HEK293 (cell line): ENCODE data around the gene PARD3B.

ENCODE experiments used
- CTCF ChIA-PET: fragments of 350-600 bp; formaldehyde crosslinking; extraction: SDS; loops from one replicate; lab custom pipeline; 2021; ENCODE audit warnings: antibody characterized with exemption; lab: Yijun Ruan, JAX
- POLR2A ChIA-PET: fragments of 300-600 bp; formaldehyde crosslinking; extraction: SDS; loops from one replicate; lab custom pipeline; 2020; ENCODE audit warnings: antibody characterized with exemption, inconsistent platforms; lab: Yijun Ruan, JAX
- H3K27ac ChIP-seq: fragments of 200-500 bp; sonication (Bioruptor generic); 2 replicates; pipeline ENCODE4 v1.5.1; 2014; ENCODE audit warnings: low read depth, low read length, control low read depth, inconsistent platforms; ENCODE audit errors: extremely low read depth
- H3K36me3 ChIP-seq, 2 experiments: fragments of 200-500 bp in 1 of 2; sonication (Bioruptor generic) in 1 of 2; 1 replicate in 1 of 2; 2 replicates in 1 of 2; pipeline ENCODE4 v1.5.1; 2014 to 2017; ENCODE audit warnings: inconsistent platforms in 2 of 2, low read length in 2 of 2; ENCODE audit not compliant: control insufficient read depth in 2 of 2, insufficient read depth in 1 of 2
- H3K4me1 ChIP-seq: fragments of 200-500 bp; sonication (Bioruptor generic); 2 replicates; pipeline ENCODE4 v1.5.1; 2014; ENCODE audit warnings: mild to moderate bottlenecking, low read length, inconsistent platforms; ENCODE audit not compliant: control insufficient read depth, insufficient read depth
- H3K4me3 ChIP-seq: 2 replicates; pipeline ENCODE4 v1.5.1; 2011; ENCODE audit warnings: low read depth, mild to moderate bottlenecking, control low read depth, low read length, moderate library complexity
- H3K9me3 ChIP-seq: fragments of 200-500 bp; sonication (Bioruptor generic); 2 replicates; pipeline ENCODE4 v1.5.1; 2014; ENCODE audit warnings: low read depth, low read length, inconsistent platforms; ENCODE audit not compliant: control insufficient read depth, insufficient read depth
- GLIS2 ChIP-seq: fragments of 450-650 bp; formaldehyde crosslinking; IDR thresholded peaks from 2 replicates; pipeline ENCODE4 v1.5.1; 2016; ENCODE audit warnings: missing biosample characterization, missing genetic modification characterization
- KLF7 ChIP-seq: fragments of 450-650 bp; formaldehyde crosslinking; IDR thresholded peaks from 2 replicates; pipeline ENCODE4 v1.5.1; 2016; ENCODE audit warnings: missing biosample characterization, missing genetic modification characterization, borderline replicate concordance
- KLF9 ChIP-seq: fragments of 450-650 bp; formaldehyde crosslinking; IDR thresholded peaks from 2 replicates; pipeline ENCODE4 v1.5.1; 2016; ENCODE audit warnings: missing biosample characterization, missing genetic modification characterization, low read depth
- REPIN1 ChIP-seq: fragments of 450-650 bp; formaldehyde crosslinking; IDR thresholded peaks from 2 replicates; pipeline ENCODE4 v1.5.1; 2017; ENCODE audit warnings: missing biosample characterization, missing genetic modification characterization, low read depth
- ZBTB1 ChIP-seq: fragments of 450-650 bp; formaldehyde crosslinking; IDR thresholded peaks from 2 replicates; pipeline ENCODE4 v1.5.1; 2016; ENCODE audit warnings: missing biosample characterization, missing genetic modification characterization
- ZNF10 ChIP-seq: fragments of 450-650 bp; formaldehyde crosslinking; IDR thresholded peaks from 2 replicates; pipeline ENCODE4 v1.5.1; 2017; ENCODE audit warnings: missing biosample characterization, missing genetic modification characterization
- ZNF138 ChIP-seq: fragments of 450-650 bp; formaldehyde crosslinking; IDR thresholded peaks from 2 replicates; pipeline ENCODE4 v1.5.1; 2016; ENCODE audit warnings: missing biosample characterization, missing genetic modification characterization, borderline replicate concordance
- ZNF157 ChIP-seq: fragments of 450-650 bp; formaldehyde crosslinking; IDR thresholded peaks from 2 replicates; pipeline ENCODE4 v1.5.1; 2016; ENCODE audit warnings: missing biosample characterization, missing genetic modification characterization
- ZNF184 ChIP-seq: fragments of 450-650 bp; IDR thresholded peaks from 2 replicates; pipeline ENCODE4 v1.5.1; 2018; ENCODE audit warnings: missing biosample characterization, mild to moderate bottlenecking, missing genetic modification characterization
- ZNF202 ChIP-seq: fragments of 450-650 bp; formaldehyde crosslinking; IDR thresholded peaks from 2 replicates; pipeline ENCODE4 v1.5.1; 2016; ENCODE audit warnings: missing biosample characterization, missing genetic modification characterization, borderline replicate concordance
- ZNF426 ChIP-seq: fragments of 450-650 bp; formaldehyde crosslinking; IDR thresholded peaks from 2 replicates; pipeline ENCODE4 v1.5.1; 2017; ENCODE audit warnings: missing biosample characterization, missing genetic modification characterization, mild to moderate bottlenecking, inconsistent platforms, moderate library complexity
- ZNF473 ChIP-seq: fragments of 450-650 bp; formaldehyde crosslinking; IDR thresholded peaks from 2 replicates; pipeline ENCODE4 v1.5.1; 2017; ENCODE audit warnings: missing biosample characterization, missing genetic modification characterization
- ZNF596 ChIP-seq: fragments of 450-650 bp; IDR thresholded peaks from 2 replicates; pipeline ENCODE4 v1.5.0; 2018; ENCODE audit warnings: missing biosample characterization, mild to moderate bottlenecking, missing genetic modification characterization, moderate library complexity
- ZNF626 ChIP-seq: fragments of 450-650 bp; sonication (Bioruptor Pico); formaldehyde crosslinking; IDR thresholded peaks from 2 replicates; pipeline ENCODE4 v1.5.1; 2018; ENCODE audit warnings: missing biosample characterization, missing genetic modification characterization, inconsistent platforms
- ZNF670 ChIP-seq: fragments of 450-650 bp; formaldehyde crosslinking; IDR thresholded peaks from 2 replicates; pipeline ENCODE4 v1.5.1; 2016; ENCODE audit warnings: missing biosample characterization, missing genetic modification characterization, low read depth
- ZNF707 ChIP-seq: fragments of 450-650 bp; formaldehyde crosslinking; IDR thresholded peaks from 2 replicates; pipeline ENCODE4 v1.5.1; 2016; ENCODE audit warnings: missing biosample characterization, missing genetic modification characterization
- ZNF785 ChIP-seq: fragments of 450-650 bp; formaldehyde crosslinking; IDR thresholded peaks from 2 replicates; pipeline ENCODE4 v1.5.1; 2016; ENCODE audit warnings: missing biosample characterization, missing genetic modification characterization
- TF ChIP-seq, protein P1 (sequence below): fragments of 450-650 bp; formaldehyde crosslinking; IDR thresholded peaks from 2 replicates; pipeline ENCODE4 v1.5.1; 2016; ENCODE audit warnings: missing biosample characterization, missing genetic modification characterization, low read depth
- TF ChIP-seq, protein P2 (sequence below): fragments of 450-650 bp; formaldehyde crosslinking; IDR thresholded peaks from 2 replicates; pipeline ENCODE4 v1.5.1; 2016; ENCODE audit warnings: missing biosample characterization, missing genetic modification characterization
- TF ChIP-seq, protein P3 (sequence below): fragments of 450-650 bp; IDR thresholded peaks from 2 replicates; pipeline ENCODE4 v1.5.1; 2018; ENCODE audit warnings: missing biosample characterization, missing genetic modification characterization
- TF ChIP-seq, protein P4 (sequence below): fragments of 450-650 bp; formaldehyde crosslinking; IDR thresholded peaks from 2 replicates; pipeline ENCODE4 v1.5.1; 2016; ENCODE audit warnings: missing biosample characterization, missing genetic modification characterization

The PARD3B gene

DNA sequence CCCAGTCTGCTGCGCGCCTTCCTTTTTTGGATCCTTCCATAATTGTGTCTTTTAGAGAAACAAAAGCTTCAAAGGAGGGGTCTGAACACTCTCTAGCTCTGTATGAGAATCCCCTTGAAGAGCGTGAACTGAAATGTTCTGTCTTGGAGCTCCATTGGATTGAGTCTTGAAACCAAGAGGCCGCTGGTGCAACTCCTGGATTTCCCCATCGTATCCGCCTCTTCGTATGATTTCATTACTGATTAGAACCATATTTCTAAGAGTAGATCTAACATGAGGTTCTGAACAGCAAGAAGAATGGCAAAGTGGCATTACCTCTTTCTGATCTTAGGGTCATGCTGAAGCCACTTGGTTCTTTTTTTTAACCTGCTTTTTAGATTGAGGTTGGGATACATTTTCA is 1105.7 kb downstream of the PARD3B start:
- H3K9me3 ChIP-seq, result no peaks in the 10 kb centered on the region
- CTCF ChIA-PET, result interaction anchor here (0.7 kb wide), 2 partner anchors 25 to 34 kb away, joined by 3 read pairs; no protein-coding TSS in a partner anchor
- H3K4me1 ChIP-seq, result no peaks in the 10 kb centered on the region
- no peak overlapping the region for H3K27ac ChIP-seq
- H3K36me3 ChIP-seq, result no peaks in the 10 kb centered on the region
- TF ChIP-seq ZNF10 (tag by site-specific recombination) (no peak), ZNF426 (tag by site-specific recombination) (no peak), ZNF596 (tag by site-specific recombination) (no peak), ZNF626 (tag by site-specific recombination) (no peak)
- no peak overlapping the region for H3K4me3 ChIP-seq
- POLR2A ChIA-PET, result no interaction called here

DNA sequence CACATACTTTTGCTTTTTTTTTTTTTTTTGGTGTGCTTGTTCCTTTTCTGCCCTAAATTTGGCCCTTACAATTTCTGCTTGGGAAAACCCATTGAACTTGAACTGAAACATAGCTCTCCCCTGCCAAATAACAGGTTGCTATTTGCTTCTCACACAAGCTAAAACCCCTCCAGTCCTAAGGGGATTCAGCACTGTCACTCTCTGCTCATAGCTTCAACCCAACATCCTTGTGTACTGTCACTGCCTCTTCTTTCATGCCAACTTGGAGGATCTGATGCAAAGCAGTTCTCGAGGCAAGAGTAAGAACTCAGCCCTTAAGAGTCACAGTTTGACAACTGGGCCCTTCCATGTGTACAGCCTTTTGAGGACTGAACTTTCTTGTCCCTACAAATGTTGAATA is 1106.4 kb downstream of the PARD3B start:
- no peaks in the 10 kb centered on the region for H3K9me3 ChIP-seq
- H3K36me3 ChIP-seq, result no peaks in the 10 kb centered on the region
- H3K4me1 ChIP-seq, result no peaks in the 10 kb centered on the region
- no peak for TF ChIP-seq ZNF138 (tag by site-specific recombination)
- no peak for TF ChIP-seq KLF9 (tag by site-specific recombination)
- TF ChIP-seq, protein P1, sequence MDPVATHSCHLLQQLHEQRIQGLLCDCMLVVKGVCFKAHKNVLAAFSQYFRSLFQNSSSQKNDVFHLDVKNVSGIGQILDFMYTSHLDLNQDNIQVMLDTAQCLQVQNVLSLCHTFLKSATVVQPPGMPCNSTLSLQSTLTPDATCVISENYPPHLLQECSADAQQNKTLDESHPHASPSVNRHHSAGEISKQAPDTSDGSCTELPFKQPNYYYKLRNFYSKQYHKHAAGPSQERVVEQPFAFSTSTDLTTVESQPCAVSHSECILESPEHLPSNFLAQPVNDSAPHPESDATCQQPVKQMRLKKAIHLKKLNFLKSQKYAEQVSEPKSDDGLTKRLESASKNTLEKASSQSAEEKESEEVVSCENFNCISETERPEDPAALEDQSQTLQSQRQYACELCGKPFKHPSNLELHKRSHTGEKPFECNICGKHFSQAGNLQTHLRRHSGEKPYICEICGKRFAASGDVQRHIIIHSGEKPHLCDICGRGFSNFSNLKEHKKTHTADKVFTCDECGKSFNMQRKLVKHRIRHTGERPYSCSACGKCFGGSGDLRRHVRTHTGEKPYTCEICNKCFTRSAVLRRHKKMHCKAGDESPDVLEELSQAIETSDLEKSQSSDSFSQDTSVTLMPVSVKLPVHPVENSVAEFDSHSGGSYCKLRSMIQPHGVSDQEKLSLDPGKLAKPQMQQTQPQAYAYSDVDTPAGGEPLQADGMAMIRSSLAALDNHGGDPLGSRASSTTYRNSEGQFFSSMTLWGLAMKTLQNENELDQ (tag by site-specific recombination), result no peak
- no peak for TF ChIP-seq KLF7 (tag by site-specific recombination)
- TF ChIP-seq ZNF785, result no peak
- no peak for TF ChIP-seq ZNF184
- TF ChIP-seq, protein P2, sequence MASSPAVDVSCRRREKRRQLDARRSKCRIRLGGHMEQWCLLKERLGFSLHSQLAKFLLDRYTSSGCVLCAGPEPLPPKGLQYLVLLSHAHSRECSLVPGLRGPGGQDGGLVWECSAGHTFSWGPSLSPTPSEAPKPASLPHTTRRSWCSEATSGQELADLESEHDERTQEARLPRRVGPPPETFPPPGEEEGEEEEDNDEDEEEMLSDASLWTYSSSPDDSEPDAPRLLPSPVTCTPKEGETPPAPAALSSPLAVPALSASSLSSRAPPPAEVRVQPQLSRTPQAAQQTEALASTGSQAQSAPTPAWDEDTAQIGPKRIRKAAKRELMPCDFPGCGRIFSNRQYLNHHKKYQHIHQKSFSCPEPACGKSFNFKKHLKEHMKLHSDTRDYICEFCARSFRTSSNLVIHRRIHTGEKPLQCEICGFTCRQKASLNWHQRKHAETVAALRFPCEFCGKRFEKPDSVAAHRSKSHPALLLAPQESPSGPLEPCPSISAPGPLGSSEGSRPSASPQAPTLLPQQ, result no peak
- no peak for TF ChIP-seq ZNF202 (tag by site-specific recombination)
- TF ChIP-seq ZNF670 (tag by site-specific recombination), result no peak
- TF ChIP-seq, protein P3, sequence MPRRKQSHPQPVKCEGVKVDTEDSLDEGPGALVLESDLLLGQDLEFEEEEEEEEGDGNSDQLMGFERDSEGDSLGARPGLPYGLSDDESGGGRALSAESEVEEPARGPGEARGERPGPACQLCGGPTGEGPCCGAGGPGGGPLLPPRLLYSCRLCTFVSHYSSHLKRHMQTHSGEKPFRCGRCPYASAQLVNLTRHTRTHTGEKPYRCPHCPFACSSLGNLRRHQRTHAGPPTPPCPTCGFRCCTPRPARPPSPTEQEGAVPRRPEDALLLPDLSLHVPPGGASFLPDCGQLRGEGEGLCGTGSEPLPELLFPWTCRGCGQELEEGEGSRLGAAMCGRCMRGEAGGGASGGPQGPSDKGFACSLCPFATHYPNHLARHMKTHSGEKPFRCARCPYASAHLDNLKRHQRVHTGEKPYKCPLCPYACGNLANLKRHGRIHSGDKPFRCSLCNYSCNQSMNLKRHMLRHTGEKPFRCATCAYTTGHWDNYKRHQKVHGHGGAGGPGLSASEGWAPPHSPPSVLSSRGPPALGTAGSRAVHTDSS (tag by site-specific recombination), result no peak
- no peak for TF ChIP-seq ZNF707 (tag by site-specific recombination)
- TF ChIP-seq, protein P4, sequence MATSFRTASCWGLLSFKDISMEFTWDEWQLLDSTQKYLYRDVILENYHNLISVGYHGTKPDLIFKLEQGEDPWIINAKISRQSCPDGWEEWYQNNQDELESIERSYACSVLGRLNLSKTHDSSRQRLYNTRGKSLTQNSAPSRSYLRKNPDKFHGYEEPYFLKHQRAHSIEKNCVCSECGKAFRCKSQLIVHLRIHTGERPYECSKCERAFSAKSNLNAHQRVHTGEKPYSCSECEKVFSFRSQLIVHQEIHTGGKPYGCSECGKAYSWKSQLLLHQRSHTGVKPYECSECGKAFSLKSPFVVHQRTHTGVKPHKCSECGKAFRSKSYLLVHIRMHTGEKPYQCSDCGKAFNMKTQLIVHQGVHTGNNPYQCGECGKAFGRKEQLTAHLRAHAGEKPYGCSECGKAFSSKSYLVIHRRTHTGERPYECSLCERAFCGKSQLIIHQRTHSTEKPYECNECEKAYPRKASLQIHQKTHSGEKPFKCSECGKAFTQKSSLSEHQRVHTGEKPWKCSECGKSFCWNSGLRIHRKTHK (tag by site-specific recombination), result no peak
- no peak for TF ChIP-seq GLIS2
- TF ChIP-seq REPIN1 (tag by site-specific recombination), result no peak
- no peak for TF ChIP-seq ZNF157
- TF ChIP-seq ZNF473 (tag by site-specific recombination), result no peak
- no peak for TF ChIP-seq ZBTB1
- H3K27ac ChIP-seq, result no peak overlapping the region
- no peak overlapping the region for H3K4me3 ChIP-seq
- CTCF ChIA-PET, result interaction anchor here (0.6 kb wide), 2 partner anchors 97 to 1507 kb away, joined by 3 read pairs; no protein-coding TSS in a partner anchor
- POLR2A ChIA-PET, result no interaction called here
